HEK293 (cell line): ENCODE data around the gene LRRC53.

Source experiments
- CTCF ChIA-PET: fragments of 350-600 bp; formaldehyde crosslinking; extraction: SDS; loops from one replicate; lab custom pipeline; 2021; ENCODE audit warnings: antibody characterized with exemption; lab: Yijun Ruan, JAX
- POLR2A ChIA-PET: fragments of 300-600 bp; formaldehyde crosslinking; extraction: SDS; loops from one replicate; lab custom pipeline; 2020; ENCODE audit warnings: antibody characterized with exemption, inconsistent platforms; lab: Yijun Ruan, JAX
- H3K27ac ChIP-seq: fragments of 200-500 bp; sonication (Bioruptor generic); 2 replicates; pipeline ENCODE4 v1.5.1; 2014; ENCODE audit warnings: low read depth, low read length, control low read depth, inconsistent platforms; ENCODE audit errors: extremely low read depth
- H3K36me3 ChIP-seq, 2 experiments: fragments of 200-500 bp in 1 of 2; sonication (Bioruptor generic) in 1 of 2; 1 replicate in 1 of 2; 2 replicates in 1 of 2; pipeline ENCODE4 v1.5.1; 2014 to 2017; ENCODE audit warnings: inconsistent platforms in 2 of 2, low read length in 2 of 2; ENCODE audit not compliant: control insufficient read depth in 2 of 2, insufficient read depth in 1 of 2
- H3K4me1 ChIP-seq: fragments of 200-500 bp; sonication (Bioruptor generic); 2 replicates; pipeline ENCODE4 v1.5.1; 2014; ENCODE audit warnings: mild to moderate bottlenecking, low read length, inconsistent platforms; ENCODE audit not compliant: control insufficient read depth, insufficient read depth
- H3K4me3 ChIP-seq: 2 replicates; pipeline ENCODE4 v1.5.1; 2011; ENCODE audit warnings: low read depth, mild to moderate bottlenecking, control low read depth, low read length, moderate library complexity
- H3K9me3 ChIP-seq: fragments of 200-500 bp; sonication (Bioruptor generic); 2 replicates; pipeline ENCODE4 v1.5.1; 2014; ENCODE audit warnings: low read depth, low read length, inconsistent platforms; ENCODE audit not compliant: control insufficient read depth, insufficient read depth
- FEZF1 ChIP-seq: fragments of 450-650 bp; formaldehyde crosslinking; IDR thresholded peaks from 2 replicates; pipeline ENCODE4 v1.5.1; 2016; ENCODE audit warnings: missing biosample characterization, missing genetic modification characterization
- GFI1B ChIP-seq: fragments of 450-650 bp; formaldehyde crosslinking; IDR thresholded peaks from 2 replicates; pipeline ENCODE4 v1.5.1; 2016; ENCODE audit warnings: missing biosample characterization, missing genetic modification characterization
- HOXD13 ChIP-seq: sonication (generic); formaldehyde crosslinking; IDR thresholded peaks from 2 replicates; pipeline ENCODE4 v1.8.0; 2022; ENCODE audit warnings: missing genetic modification reagents, borderline replicate concordance
- KLF10 ChIP-seq: fragments of 450-650 bp; IDR thresholded peaks from 2 replicates; pipeline ENCODE4 v1.5.1; 2018; ENCODE audit warnings: missing biosample characterization, mild to moderate bottlenecking, missing genetic modification characterization
- KLF8 ChIP-seq: fragments of 450-650 bp; formaldehyde crosslinking; IDR thresholded peaks from 2 replicates; pipeline ENCODE4 v1.5.1; 2016; ENCODE audit warnings: missing biosample characterization, missing genetic modification characterization
- MEIS1 ChIP-seq: sonication (generic); formaldehyde crosslinking; IDR thresholded peaks from 2 replicates; pipeline ENCODE4 v1.8.1; 2022; ENCODE audit warnings: missing genetic modification reagents, mild to moderate bottlenecking, borderline replicate concordance
- ZBTB1 ChIP-seq: fragments of 450-650 bp; formaldehyde crosslinking; IDR thresholded peaks from 2 replicates; pipeline ENCODE4 v1.5.1; 2016; ENCODE audit warnings: missing biosample characterization, missing genetic modification characterization
- ZBTB8A ChIP-seq: fragments of 450-650 bp; formaldehyde crosslinking; IDR thresholded peaks from 2 replicates; pipeline ENCODE4 v1.5.1; 2016; ENCODE audit warnings: missing biosample characterization, missing genetic modification characterization
- ZFP69B ChIP-seq: fragments of 450-650 bp; formaldehyde crosslinking; IDR thresholded peaks from 2 replicates; pipeline ENCODE4 v1.5.1; 2016; ENCODE audit warnings: missing biosample characterization, missing genetic modification characterization
- ZNF10 ChIP-seq: fragments of 450-650 bp; formaldehyde crosslinking; IDR thresholded peaks from 2 replicates; pipeline ENCODE4 v1.5.1; 2017; ENCODE audit warnings: missing biosample characterization, missing genetic modification characterization
- ZNF114 ChIP-seq: fragments of 450-650 bp; formaldehyde crosslinking; IDR thresholded peaks from 2 replicates; pipeline ENCODE4 v1.5.0; 2017; ENCODE audit warnings: missing biosample characterization, missing genetic modification characterization
- ZNF121 ChIP-seq: fragments of 450-650 bp; formaldehyde crosslinking; IDR thresholded peaks from 2 replicates; pipeline ENCODE4 v1.5.1; 2016; ENCODE audit warnings: missing biosample characterization, missing genetic modification characterization
- ZNF146 ChIP-seq: fragments of 450-650 bp; formaldehyde crosslinking; IDR thresholded peaks from 2 replicates; pipeline ENCODE4 v1.5.1; 2016; ENCODE audit warnings: missing biosample characterization, missing genetic modification characterization
- ZNF16 ChIP-seq: fragments of 450-650 bp; formaldehyde crosslinking; IDR thresholded peaks from 2 replicates; pipeline ENCODE4 v1.5.1; 2016; ENCODE audit warnings: low read depth, missing biosample characterization, missing genetic modification characterization
- ZNF184 ChIP-seq: fragments of 450-650 bp; IDR thresholded peaks from 2 replicates; pipeline ENCODE4 v1.5.1; 2018; ENCODE audit warnings: missing biosample characterization, mild to moderate bottlenecking, missing genetic modification characterization
- ZNF266 ChIP-seq: fragments of 450-650 bp; formaldehyde crosslinking; IDR thresholded peaks from 2 replicates; pipeline ENCODE4 v1.5.1; 2016; ENCODE audit warnings: missing biosample characterization, missing genetic modification characterization, low read depth
- ZNF48 ChIP-seq: fragments of 450-650 bp; formaldehyde crosslinking; IDR thresholded peaks from 2 replicates; pipeline ENCODE4 v1.5.1; 2016; ENCODE audit warnings: missing biosample characterization, missing genetic modification characterization
- ZNF521 ChIP-seq: fragments of 450-650 bp; formaldehyde crosslinking; IDR thresholded peaks from 2 replicates; pipeline ENCODE4 v1.5.1; 2017; ENCODE audit warnings: missing biosample characterization, mild to moderate bottlenecking, missing genetic modification characterization
- ZNF530 ChIP-seq: fragments of 450-650 bp; formaldehyde crosslinking; IDR thresholded peaks from 2 replicates; pipeline ENCODE4 v1.5.1; 2016; ENCODE audit warnings: low read depth, missing biosample characterization, missing genetic modification characterization
- ZNF571 ChIP-seq: fragments of 450-650 bp; formaldehyde crosslinking; IDR thresholded peaks from 2 replicates; pipeline ENCODE4 v1.5.0; 2017; ENCODE audit warnings: missing biosample characterization, missing genetic modification characterization
- ZNF629 ChIP-seq: fragments of 450-650 bp; formaldehyde crosslinking; IDR thresholded peaks from 2 replicates; pipeline ENCODE4 v1.5.1; 2017; ENCODE audit warnings: missing biosample characterization, missing genetic modification characterization
- ZNF660 ChIP-seq: fragments of 450-650 bp; IDR thresholded peaks from 2 replicates; pipeline ENCODE4 v1.5.1; 2018; ENCODE audit warnings: missing biosample characterization, mild to moderate bottlenecking, missing genetic modification characterization
- ZNF76 ChIP-seq: fragments of 450-650 bp; formaldehyde crosslinking; IDR thresholded peaks from 2 replicates; pipeline ENCODE4; 2016; ENCODE audit warnings: low read depth, missing biosample characterization, missing genetic modification characterization, borderline replicate concordance
- ZNF791 ChIP-seq: fragments of 450-650 bp; formaldehyde crosslinking; IDR thresholded peaks from 2 replicates; pipeline ENCODE4 v1.5.1; 2016; ENCODE audit warnings: missing biosample characterization, missing genetic modification characterization
- ZNF830 ChIP-seq: fragments of 450-650 bp; IDR thresholded peaks from 2 replicates; pipeline ENCODE4 v1.5.0; 2018; ENCODE audit warnings: missing biosample characterization, missing genetic modification characterization, low read depth, mild to moderate bottlenecking, moderate library complexity
- ZSCAN23 ChIP-seq: fragments of 450-650 bp; formaldehyde crosslinking; IDR thresholded peaks from 2 replicates; pipeline ENCODE4 v1.5.1; 2016; ENCODE audit warnings: missing biosample characterization, missing genetic modification characterization
- TF ChIP-seq, protein P1 (sequence below): fragments of 450-650 bp; formaldehyde crosslinking; IDR thresholded peaks from 2 replicates; pipeline ENCODE4 v1.5.1; 2016; ENCODE audit warnings: missing biosample characterization, missing genetic modification characterization
- TF ChIP-seq, protein P2 (sequence below): fragments of 450-650 bp; formaldehyde crosslinking; IDR thresholded peaks from 2 replicates; pipeline ENCODE4 v1.5.1; 2016; ENCODE audit warnings: missing biosample characterization, missing genetic modification characterization
- TF ChIP-seq, protein P3 (sequence below): fragments of 450-650 bp; formaldehyde crosslinking; IDR thresholded peaks from 2 replicates; pipeline ENCODE4 v1.5.1; 2016; ENCODE audit warnings: missing biosample characterization, missing genetic modification characterization
- TF ChIP-seq, protein P4 (sequence below): fragments of 450-650 bp; formaldehyde crosslinking; IDR thresholded peaks from 2 replicates; pipeline ENCODE4 v1.5.1; 2016; ENCODE audit warnings: missing biosample characterization, missing genetic modification characterization
- TF ChIP-seq, protein P5 (sequence below): fragments of 450-650 bp; formaldehyde crosslinking; IDR thresholded peaks from 2 replicates; pipeline ENCODE4 v1.5.1; 2017; ENCODE audit warnings: missing biosample characterization, missing genetic modification characterization

LRRC53 gene

DNA sequence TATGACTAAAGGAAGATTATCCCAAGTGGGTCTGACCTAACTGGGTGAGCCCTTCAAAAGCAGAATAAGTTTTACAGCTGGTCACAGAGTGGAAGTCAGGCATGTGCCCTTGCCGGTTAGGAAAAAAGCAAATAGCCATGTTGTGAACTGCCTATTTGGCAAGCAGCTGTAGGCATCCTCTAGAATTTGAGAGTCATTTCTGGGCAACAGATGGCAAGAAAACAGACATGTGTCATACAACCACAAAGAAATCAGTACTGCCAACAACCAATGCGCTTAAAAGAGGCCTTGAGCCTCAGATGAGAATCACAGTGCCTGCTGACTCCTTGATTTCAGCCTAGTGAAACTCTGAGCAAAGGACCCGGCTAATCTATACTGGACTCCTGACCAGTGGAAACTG, 26.8 kb downstream of the LRRC53 start:
- Histone ChIP-seq H3K36me3 (no peaks in the 10 kb centered on the region), H3K9me3 (no peaks in the 10 kb centered on the region), H3K4me1 (no peaks in the 10 kb centered on the region), H3K4me3 (no peak overlapping the region), H3K27ac (no peak overlapping the region)
- CTCF ChIA-PET, result interaction anchor here (5.2 kb wide), 1 partner anchor 18 kb away, joined by 20 read pairs; no protein-coding TSS in a partner anchor
- TF ChIP-seq ZNF184, result no peak
- TF ChIP-seq ZNF660 (tag by site-specific recombination), result no peak
- TF ChIP-seq MEIS1 (CRISPR knock-in tag), result no peak
- TF ChIP-seq GFI1B, result no peak
- TF ChIP-seq ZNF10 (tag by site-specific recombination), result no peak
- no peak for TF ChIP-seq KLF10
- TF ChIP-seq ZNF114 (tag by site-specific recombination), result no peak
- TF ChIP-seq ZNF16, result no peak
- TF ChIP-seq, protein P1, sequence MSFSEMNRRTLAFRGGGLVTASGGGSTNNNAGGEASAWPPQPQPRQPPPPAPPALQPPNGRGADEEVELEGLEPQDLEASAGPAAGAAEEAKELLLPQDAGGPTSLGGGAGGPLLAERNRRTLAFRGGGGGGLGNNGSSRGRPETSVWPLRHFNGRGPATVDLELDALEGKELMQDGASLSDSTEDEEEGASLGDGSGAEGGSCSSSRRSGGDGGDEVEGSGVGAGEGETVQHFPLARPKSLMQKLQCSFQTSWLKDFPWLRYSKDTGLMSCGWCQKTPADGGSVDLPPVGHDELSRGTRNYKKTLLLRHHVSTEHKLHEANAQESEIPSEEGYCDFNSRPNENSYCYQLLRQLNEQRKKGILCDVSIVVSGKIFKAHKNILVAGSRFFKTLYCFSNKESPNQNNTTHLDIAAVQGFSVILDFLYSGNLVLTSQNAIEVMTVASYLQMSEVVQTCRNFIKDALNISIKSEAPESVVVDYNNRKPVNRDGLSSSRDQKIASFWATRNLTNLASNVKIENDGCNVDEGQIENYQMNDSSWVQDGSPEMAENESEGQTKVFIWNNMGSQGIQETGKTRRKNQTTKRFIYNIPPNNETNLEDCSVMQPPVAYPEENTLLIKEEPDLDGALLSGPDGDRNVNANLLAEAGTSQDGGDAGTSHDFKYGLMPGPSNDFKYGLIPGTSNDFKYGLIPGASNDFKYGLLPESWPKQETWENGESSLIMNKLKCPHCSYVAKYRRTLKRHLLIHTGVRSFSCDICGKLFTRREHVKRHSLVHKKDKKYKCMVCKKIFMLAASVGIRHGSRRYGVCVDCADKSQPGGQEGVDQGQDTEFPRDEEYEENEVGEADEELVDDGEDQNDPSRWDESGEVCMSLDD (tag by site-specific recombination), result no peak
- no peak for TF ChIP-seq ZBTB1
- no peak for TF ChIP-seq ZNF266 (tag by site-specific recombination)
- no peak for TF ChIP-seq ZNF629 (tag by site-specific recombination)
- no peak for TF ChIP-seq HOXD13 (CRISPR knock-in tag)
- no peak for TF ChIP-seq ZNF530 (tag by site-specific recombination)
- TF ChIP-seq, protein P2, sequence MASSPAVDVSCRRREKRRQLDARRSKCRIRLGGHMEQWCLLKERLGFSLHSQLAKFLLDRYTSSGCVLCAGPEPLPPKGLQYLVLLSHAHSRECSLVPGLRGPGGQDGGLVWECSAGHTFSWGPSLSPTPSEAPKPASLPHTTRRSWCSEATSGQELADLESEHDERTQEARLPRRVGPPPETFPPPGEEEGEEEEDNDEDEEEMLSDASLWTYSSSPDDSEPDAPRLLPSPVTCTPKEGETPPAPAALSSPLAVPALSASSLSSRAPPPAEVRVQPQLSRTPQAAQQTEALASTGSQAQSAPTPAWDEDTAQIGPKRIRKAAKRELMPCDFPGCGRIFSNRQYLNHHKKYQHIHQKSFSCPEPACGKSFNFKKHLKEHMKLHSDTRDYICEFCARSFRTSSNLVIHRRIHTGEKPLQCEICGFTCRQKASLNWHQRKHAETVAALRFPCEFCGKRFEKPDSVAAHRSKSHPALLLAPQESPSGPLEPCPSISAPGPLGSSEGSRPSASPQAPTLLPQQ (tag by site-specific recombination), result no peak
- TF ChIP-seq, protein P3, sequence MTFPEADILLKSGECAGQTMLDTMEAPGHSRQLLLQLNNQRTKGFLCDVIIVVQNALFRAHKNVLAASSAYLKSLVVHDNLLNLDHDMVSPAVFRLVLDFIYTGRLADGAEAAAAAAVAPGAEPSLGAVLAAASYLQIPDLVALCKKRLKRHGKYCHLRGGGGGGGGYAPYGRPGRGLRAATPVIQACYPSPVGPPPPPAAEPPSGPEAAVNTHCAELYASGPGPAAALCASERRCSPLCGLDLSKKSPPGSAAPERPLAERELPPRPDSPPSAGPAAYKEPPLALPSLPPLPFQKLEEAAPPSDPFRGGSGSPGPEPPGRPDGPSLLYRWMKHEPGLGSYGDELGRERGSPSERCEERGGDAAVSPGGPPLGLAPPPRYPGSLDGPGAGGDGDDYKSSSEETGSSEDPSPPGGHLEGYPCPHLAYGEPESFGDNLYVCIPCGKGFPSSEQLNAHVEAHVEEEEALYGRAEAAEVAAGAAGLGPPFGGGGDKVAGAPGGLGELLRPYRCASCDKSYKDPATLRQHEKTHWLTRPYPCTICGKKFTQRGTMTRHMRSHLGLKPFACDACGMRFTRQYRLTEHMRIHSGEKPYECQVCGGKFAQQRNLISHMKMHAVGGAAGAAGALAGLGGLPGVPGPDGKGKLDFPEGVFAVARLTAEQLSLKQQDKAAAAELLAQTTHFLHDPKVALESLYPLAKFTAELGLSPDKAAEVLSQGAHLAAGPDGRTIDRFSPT (tag by site-specific recombination), result no peak
- TF ChIP-seq ZNF146, result no peak
- no peak for TF ChIP-seq ZNF571 (tag by site-specific recombination)
- TF ChIP-seq ZNF48 (tag by site-specific recombination), result no peak
- no peak for TF ChIP-seq ZNF76 (tag by site-specific recombination)
- POLR2A ChIA-PET, result no interaction called here

DNA sequence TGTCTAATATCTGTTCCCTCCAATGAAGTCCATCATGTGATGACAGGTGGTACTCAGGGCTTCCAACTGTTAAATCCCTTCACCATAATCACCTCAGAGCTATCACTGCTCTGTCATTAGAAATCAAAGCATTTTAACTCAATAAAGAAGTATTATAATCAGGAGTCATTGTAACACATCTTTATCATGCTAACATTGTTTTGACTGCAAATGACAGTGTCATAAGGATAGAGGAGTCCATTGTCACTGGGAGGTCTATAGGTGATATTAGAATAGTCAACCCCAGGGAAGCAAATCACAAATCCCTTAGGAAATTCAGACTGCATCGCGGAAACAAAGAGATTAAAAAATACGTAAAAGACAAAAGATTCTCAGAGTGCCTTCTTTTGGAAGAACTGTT, 30.8 kb downstream of the LRRC53 start:
- POLR2A ChIA-PET, result no interaction called here
- TF ChIP-seq ZSCAN23 (tag by site-specific recombination), result no peak
- no peak for TF ChIP-seq ZNF521 (tag by site-specific recombination)
- no peak for TF ChIP-seq ZNF830 (tag by site-specific recombination)
- no peak for TF ChIP-seq ZNF791 (tag by site-specific recombination)
- no peak for TF ChIP-seq ZBTB8A
- TF ChIP-seq, protein P4, sequence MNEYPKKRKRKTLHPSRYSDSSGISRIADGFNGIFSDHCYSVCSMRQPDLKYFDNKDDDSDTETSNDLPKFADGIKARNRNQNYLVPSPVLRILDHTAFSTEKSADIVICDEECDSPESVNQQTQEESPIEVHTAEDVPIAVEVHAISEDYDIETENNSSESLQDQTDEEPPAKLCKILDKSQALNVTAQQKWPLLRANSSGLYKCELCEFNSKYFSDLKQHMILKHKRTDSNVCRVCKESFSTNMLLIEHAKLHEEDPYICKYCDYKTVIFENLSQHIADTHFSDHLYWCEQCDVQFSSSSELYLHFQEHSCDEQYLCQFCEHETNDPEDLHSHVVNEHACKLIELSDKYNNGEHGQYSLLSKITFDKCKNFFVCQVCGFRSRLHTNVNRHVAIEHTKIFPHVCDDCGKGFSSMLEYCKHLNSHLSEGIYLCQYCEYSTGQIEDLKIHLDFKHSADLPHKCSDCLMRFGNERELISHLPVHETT (tag by site-specific recombination), result no peak
- TF ChIP-seq KLF8 (tag by site-specific recombination), result no peak
- TF ChIP-seq ZNF121, result no peak
- TF ChIP-seq, protein P5, sequence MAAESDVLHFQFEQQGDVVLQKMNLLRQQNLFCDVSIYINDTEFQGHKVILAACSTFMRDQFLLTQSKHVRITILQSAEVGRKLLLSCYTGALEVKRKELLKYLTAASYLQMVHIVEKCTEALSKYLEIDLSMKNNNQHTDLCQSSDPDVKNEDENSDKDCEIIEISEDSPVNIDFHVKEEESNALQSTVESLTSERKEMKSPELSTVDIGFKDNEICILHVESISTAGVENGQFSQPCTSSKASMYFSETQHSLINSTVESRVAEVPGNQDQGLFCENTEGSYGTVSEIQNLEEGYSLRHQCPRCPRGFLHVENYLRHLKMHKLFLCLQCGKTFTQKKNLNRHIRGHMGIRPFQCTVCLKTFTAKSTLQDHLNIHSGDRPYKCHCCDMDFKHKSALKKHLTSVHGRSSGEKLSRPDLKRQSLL (tag by site-specific recombination), result no peak
- TF ChIP-seq FEZF1 (tag by site-specific recombination), result no peak
- no peak for TF ChIP-seq ZFP69B (tag by site-specific recombination)

More for the DNA sequence above, 30.8 kb downstream of the LRRC53 start:
- no peak overlapping the region for H3K27ac ChIP-seq
- H3K36me3 ChIP-seq, result no peaks in the 10 kb centered on the region
- CTCF ChIA-PET, result no interaction called here
- no peak overlapping the region for H3K4me3 ChIP-seq
- no peaks in the 10 kb centered on the region for H3K9me3 ChIP-seq
- no peaks in the 10 kb centered on the region for H3K4me1 ChIP-seq
